CD4-positive, alpha-beta T cell (primary cell): ENCODE results near the gene MYCBP2. TPM values are rescaled to one million over a fixed set of nuclear protein-coding genes. Genes with fewer than 3 reads are reported as not detected.

Source experiments
- ATAC-seq: fragments of 200-7000 bp; cut with Tn5 transposase; one replicate; pipeline ENCODE4 v1.10.0; 2022; ENCODE audit warnings: mild to moderate bottlenecking; ENCODE audit not compliant: poor library complexity
- CTCF ChIA-PET: fragments of 350-600 bp; sonication (Branson Sonifier 250); formaldehyde crosslinking; loops from one replicate; lab custom pipeline; 2021; ENCODE audit warnings: antibody characterized with exemption, inconsistent platforms; lab: Charles Lee
- POLR2A ChIA-PET: fragments of 350-600 bp; sonication (Branson Sonifier 250); formaldehyde crosslinking; loops from one replicate; lab custom pipeline; 2021; ENCODE audit warnings: antibody characterized with exemption, inconsistent platforms; lab: Charles Lee
- DNase-seq, 14 experiments: peaks; one replicate each; pipeline ENCODE4 v3.0.0-alpha.2; 2013 to 2020; ENCODE audit warnings: mixed read lengths in 2 of 14
- H3K27ac ChIP-seq, 2 donors: one replicate each; pipeline versions ENCODE4 v1.5.1 to v1.7.0; 2013; ENCODE audit warnings: low read length in 2 of 2, low read depth in 1 of 2, mild to moderate bottlenecking in 1 of 2
- H3K27me3 ChIP-seq, 2 experiments: 1 replicate in 1 of 2; 2 replicates in 1 of 2; pipeline versions ENCODE4 v1.6.1 to v1.7.0; 2013; ENCODE audit warnings: low read length in 2 of 2, control low read depth in 1 of 2, mild to moderate bottlenecking in 1 of 2, moderate library complexity in 1 of 2; ENCODE audit not compliant: insufficient read depth in 2 of 2, control insufficient read depth in 1 of 2
- H3K36me3 ChIP-seq: one replicate; pipeline ENCODE4 v1.6.1; 2013; ENCODE audit warnings: low read length, control low read depth; ENCODE audit not compliant: insufficient read depth
- H3K4me1 ChIP-seq: one replicate; pipeline ENCODE4 v1.6.1; 2013; ENCODE audit warnings: low read length, control low read depth; ENCODE audit not compliant: insufficient read depth
- H3K4me3 ChIP-seq: one replicate; pipeline ENCODE4 v1.5.1; 2013; ENCODE audit warnings: mild to moderate bottlenecking, low read length, moderate library complexity
- H3K9me3 ChIP-seq, 2 experiments: 1 replicate in 1 of 2; 2 replicates in 1 of 2; pipeline versions ENCODE4 v1.6.1 to v1.7.0; 2013; ENCODE audit warnings: low read length in 2 of 2, mild to moderate bottlenecking in 2 of 2, control low read depth in 1 of 2, moderate library complexity in 1 of 2; ENCODE audit not compliant: control insufficient read depth in 1 of 2, insufficient read depth in 1 of 2
- H3K27ac Mint-ChIP-seq: one replicate; pipeline ENCODE4 v1.8.0; 2020; ENCODE audit warnings: mixed read lengths
- H3K27me3 Mint-ChIP-seq: one replicate; pipeline ENCODE4 v1.8.0; 2021; ENCODE audit warnings: mixed read lengths
- H3K36me3 Mint-ChIP-seq: one replicate; pipeline ENCODE4 v1.8.0; 2021; ENCODE audit warnings: low read depth, mixed read lengths
- H3K4me1 Mint-ChIP-seq: one replicate; pipeline ENCODE4 v1.8.0; 2021; ENCODE audit warnings: low read depth, mixed read lengths
- H3K4me3 Mint-ChIP-seq: one replicate; pipeline ENCODE4 v1.8.0; 2020; ENCODE audit warnings: mild to moderate bottlenecking, mixed read lengths
- H3K9me3 Mint-ChIP-seq: one replicate; pipeline ENCODE4 v1.8.0; 2020; ENCODE audit warnings: mixed read lengths
- CTCF ChIP-seq: fragments of 200-600 bp; IDR thresholded peaks from one replicate; pipeline ENCODE4 v1.8.0; 2022; ENCODE audit warnings: antibody characterized with exemption, mild to moderate bottlenecking
- intact Hi-C, 2 experiments: fragments of 100-400 bp; cut with DNase I in 1 of 2; cut with micrococcal nuclease in 1 of 2; formaldehyde crosslinking; loops; one replicate each; pipeline versions ENCODE4 v1.15.1 to v1.9.0; 2023 to 2025; cut with DNase I, micrococcal nuclease
- total RNA-seq, 174 experiments: library from RNA in 2 of 174; stranded (reverse) in 2 of 174; gene quantifications; one replicate each; pipeline ENCODE4 v1.2.3 and lab custom pipeline; 2021 to 2026

Gene MYCBP2
- total RNA-seq, 2 experiments from 2014 or later: 116 to 119 TPM

DNA sequence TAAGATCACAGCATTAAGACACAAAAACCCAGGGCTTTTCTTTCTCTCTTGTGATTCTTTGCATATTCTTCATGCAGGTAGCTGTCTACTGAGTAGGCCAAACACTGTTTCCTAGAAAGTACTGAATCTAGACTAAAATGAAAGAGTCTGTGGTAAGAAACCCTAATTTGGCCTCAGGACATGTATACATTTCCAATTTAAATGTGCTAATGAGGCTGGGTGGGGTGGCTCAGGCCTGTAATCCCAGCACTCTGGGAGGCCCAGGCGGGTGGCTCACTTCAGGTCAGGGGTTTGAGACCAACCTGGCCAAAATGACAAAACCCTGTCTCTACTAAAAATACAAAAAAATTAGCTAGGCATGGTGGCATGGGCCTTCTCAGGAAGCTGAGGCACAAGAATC, 57.8 kb downstream of the MYCBP2 start:
- no peak for TF ChIP-seq CTCF
- DNase-seq: no peak
- H3K27me3 ChIP-seq: no peaks in the 10 kb centered on the region
- no peak overlapping the region for H3K4me3 ChIP-seq
- H3K9me3 ChIP-seq: no peaks in the 10 kb centered on the region
- Mint-ChIP-seq H3K27ac (no peak overlapping the region), H3K27me3 (no peaks in the 10 kb centered on the region), H3K4me3 (no peak overlapping the region), H3K4me1 (peaks cover 8% of the 10 kb centered on the region), H3K9me3 (no peaks in the 10 kb centered on the region), H3K36me3 (peaks cover 91% of the 10 kb centered on the region)
- peaks cover 85% of the 10 kb centered on the region for H3K36me3 ChIP-seq
- ChIA-PET CTCF (interaction anchor here (1.0 kb wide), 1 partner anchor 210 kb away, joined by 6 read pairs; no protein-coding TSS in a partner anchor), POLR2A (interaction anchor here (2.0 kb wide), 1 partner anchor 56 kb away, joined by 5 read pairs; no protein-coding TSS in a partner anchor)
- intact Hi-C loops: loop anchor here in 1 of 2 experiments (10.0 kb wide), 1 partner anchor 204 kb away; no protein-coding TSS in a partner anchor
- no peak overlapping the region for H3K27ac ChIP-seq
- H3K4me1 ChIP-seq: no peaks in the 10 kb centered on the region
- no peak for ATAC-seq

DNA sequence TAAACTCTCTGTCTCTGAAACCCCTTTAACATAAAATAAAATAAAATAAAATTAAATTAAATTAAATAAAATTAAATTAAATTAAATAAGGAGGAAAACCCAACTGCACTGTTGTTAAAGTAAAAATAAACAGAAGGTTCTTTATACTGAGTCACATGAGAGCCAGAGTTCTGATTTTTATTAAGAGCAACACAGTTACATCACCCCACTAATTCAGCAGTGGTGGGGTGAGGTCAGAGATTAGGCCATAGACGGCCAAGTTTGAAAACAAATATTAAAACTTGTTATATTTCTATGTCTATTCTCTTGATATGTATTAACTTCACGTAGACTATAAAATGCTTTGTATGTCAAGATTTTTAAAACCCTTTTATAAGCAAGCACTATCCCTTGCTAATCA, 59.5 kb downstream of the MYCBP2 start:
- Histone ChIP-seq H3K27me3 (no peaks in the 10 kb centered on the region), H3K9me3 (no peaks in the 10 kb centered on the region), H3K36me3 (peaks cover 88% of the 10 kb centered on the region), H3K4me1 (no peaks in the 10 kb centered on the region), H3K4me3 (no peak overlapping the region), H3K27ac (no peak overlapping the region)
- ChIA-PET CTCF (interaction anchor here (1.3 kb wide), 1 partner anchor 210 kb away, joined by 4 read pairs; no protein-coding TSS in a partner anchor), POLR2A (no interaction called here)
- H3K4me3 Mint-ChIP-seq: no peak overlapping the region
- intact Hi-C loops: loop anchor here in 1 of 2 experiments (10.0 kb wide), 1 partner anchor 203 kb away; no protein-coding TSS in a partner anchor
- no peaks in the 10 kb centered on the region for H3K9me3 Mint-ChIP-seq
- no peak overlapping the region for H3K27ac Mint-ChIP-seq
- no peak for ATAC-seq
- H3K27me3 Mint-ChIP-seq: no peaks in the 10 kb centered on the region
- peaks cover 5% of the 10 kb centered on the region for H3K4me1 Mint-ChIP-seq
- DNase-seq: no peak
- TF ChIP-seq CTCF: no peak
- peaks cover 90% of the 10 kb centered on the region for H3K36me3 Mint-ChIP-seq

DNA sequence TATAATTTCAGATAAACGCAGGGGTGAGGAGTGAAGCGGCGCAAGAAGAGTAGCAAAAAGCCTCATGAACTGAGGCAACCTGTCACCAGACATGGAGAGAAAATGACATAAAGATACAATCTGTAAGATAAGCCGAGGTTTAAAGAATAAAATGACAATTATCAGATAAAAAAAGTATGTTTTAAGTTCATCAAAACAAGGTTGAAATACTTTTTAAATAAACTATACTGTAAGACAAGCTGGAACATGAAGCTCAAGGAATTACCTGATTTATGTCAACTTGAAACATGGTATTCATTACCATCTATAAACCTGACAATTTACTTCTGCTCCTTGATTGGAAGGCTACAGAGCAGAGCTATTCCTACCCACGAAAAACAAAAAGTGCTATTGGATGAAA, 61.6 kb downstream of the MYCBP2 start:
- H3K27ac ChIP-seq: no peak overlapping the region
- no peak for TF ChIP-seq CTCF
- peaks cover 85% of the 10 kb centered on the region for H3K36me3 Mint-ChIP-seq
- H3K27me3 ChIP-seq: no peaks in the 10 kb centered on the region
- H3K36me3 ChIP-seq: peaks cover 89% of the 10 kb centered on the region
- no peak overlapping the region for H3K4me3 ChIP-seq
- POLR2A ChIA-PET: interaction anchor here (1.2 kb wide), 2 partner anchors 60 to 213 kb away, joined by 3 to 4 read pairs; no protein-coding TSS in a partner anchor
- peaks cover 5% of the 10 kb centered on the region for H3K4me1 Mint-ChIP-seq
- DNase-seq (no peak), ATAC-seq (no peak)
- CTCF ChIA-PET: interaction anchor here (0.8 to 1.5 kb wide), 2 partner anchors 16 to 59 kb away, joined by 3 read pairs; no protein-coding TSS in a partner anchor
- H3K9me3 ChIP-seq: no peaks in the 10 kb centered on the region
- no peak overlapping the region for H3K27ac Mint-ChIP-seq
- H3K4me1 ChIP-seq: no peaks in the 10 kb centered on the region
- intact Hi-C loops: loop anchor here in 1 of 2 experiments (10.0 kb wide), 1 partner anchor 201 kb away; no protein-coding TSS in a partner anchor
- H3K4me3 Mint-ChIP-seq: no peak overlapping the region
- no peaks in the 10 kb centered on the region for H3K9me3 Mint-ChIP-seq
- no peaks in the 10 kb centered on the region for H3K27me3 Mint-ChIP-seq
